Fibroblast of mammary gland (primary cell): ENCODE results near the gene ACER1.

Experiments
- DNase-seq: peaks from one replicate; pipeline ENCODE4 v3.0.0-alpha.2; 2010; ENCODE audit warnings: low read depth
- H3K4me3 ChIP-seq: 2 replicates; pipeline ENCODE4 v1.5.1; 2011; ENCODE audit warnings: low read depth, mild to moderate bottlenecking, low read length, moderate library complexity; ENCODE audit not compliant: control insufficient read depth
- TF ChIP-seq, protein P1 (sequence below): conservative IDR thresholded peaks from 2 replicates; pipeline ENCODE4 v1.5.1; 2011; ENCODE audit warnings: low read depth, low read length, inconsistent platforms; ENCODE audit not compliant: control insufficient read depth, insufficient read depth

Gene ACER1

DNA sequence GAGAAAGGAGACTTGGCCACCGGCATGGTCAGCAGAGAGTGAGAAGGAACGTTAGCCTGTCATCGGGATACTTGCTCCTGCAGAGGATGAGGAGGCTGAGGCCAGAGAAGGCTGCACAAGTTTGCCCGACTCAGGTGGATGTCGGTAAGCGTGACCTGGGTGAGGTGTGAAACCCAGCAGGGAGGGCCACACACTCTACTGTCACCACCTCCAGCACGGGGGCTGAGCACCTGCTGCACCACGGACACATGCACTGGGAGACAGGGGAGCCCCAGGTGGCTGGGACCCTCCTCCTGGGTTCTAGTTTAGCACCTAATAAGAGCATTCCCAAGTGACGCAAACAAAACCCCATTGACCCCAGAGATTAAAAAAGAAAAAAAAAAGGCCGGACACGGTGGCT lies 70.9 kb downstream of the ACER1 start:
- H3K4me3 ChIP-seq, result no peak overlapping the region
- no peak for DNase-seq
- TF ChIP-seq, protein P1, sequence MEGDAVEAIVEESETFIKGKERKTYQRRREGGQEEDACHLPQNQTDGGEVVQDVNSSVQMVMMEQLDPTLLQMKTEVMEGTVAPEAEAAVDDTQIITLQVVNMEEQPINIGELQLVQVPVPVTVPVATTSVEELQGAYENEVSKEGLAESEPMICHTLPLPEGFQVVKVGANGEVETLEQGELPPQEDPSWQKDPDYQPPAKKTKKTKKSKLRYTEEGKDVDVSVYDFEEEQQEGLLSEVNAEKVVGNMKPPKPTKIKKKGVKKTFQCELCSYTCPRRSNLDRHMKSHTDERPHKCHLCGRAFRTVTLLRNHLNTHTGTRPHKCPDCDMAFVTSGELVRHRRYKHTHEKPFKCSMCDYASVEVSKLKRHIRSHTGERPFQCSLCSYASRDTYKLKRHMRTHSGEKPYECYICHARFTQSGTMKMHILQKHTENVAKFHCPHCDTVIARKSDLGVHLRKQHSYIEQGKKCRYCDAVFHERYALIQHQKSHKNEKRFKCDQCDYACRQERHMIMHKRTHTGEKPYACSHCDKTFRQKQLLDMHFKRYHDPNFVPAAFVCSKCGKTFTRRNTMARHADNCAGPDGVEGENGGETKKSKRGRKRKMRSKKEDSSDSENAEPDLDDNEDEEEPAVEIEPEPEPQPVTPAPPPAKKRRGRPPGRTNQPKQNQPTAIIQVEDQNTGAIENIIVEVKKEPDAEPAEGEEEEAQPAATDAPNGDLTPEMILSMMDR, result no peak

DNA sequence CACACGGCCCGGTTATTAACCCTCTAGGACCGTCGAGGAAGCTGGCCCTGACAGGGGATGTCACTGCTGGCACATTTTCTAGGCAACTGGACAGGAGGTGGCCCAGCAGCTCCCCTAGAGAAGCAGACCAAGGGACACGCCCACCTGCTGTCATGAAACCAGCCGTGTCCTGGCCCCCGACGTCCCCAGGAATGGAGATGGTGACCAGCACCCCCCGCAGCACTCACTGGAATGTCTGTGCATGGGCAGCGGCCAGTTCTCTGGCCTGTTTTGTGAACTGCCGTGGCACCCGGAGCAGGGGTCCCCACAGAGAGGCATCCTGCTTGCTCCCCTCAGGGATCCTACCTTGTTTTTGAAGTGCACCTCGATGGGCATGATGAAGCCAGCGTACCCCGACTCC lies 71.5 kb downstream of the ACER1 start:
- H3K4me3 ChIP-seq, result no peak overlapping the region
- DNase-seq, result no peak
- TF ChIP-seq, protein P1, result no peak

DNA sequence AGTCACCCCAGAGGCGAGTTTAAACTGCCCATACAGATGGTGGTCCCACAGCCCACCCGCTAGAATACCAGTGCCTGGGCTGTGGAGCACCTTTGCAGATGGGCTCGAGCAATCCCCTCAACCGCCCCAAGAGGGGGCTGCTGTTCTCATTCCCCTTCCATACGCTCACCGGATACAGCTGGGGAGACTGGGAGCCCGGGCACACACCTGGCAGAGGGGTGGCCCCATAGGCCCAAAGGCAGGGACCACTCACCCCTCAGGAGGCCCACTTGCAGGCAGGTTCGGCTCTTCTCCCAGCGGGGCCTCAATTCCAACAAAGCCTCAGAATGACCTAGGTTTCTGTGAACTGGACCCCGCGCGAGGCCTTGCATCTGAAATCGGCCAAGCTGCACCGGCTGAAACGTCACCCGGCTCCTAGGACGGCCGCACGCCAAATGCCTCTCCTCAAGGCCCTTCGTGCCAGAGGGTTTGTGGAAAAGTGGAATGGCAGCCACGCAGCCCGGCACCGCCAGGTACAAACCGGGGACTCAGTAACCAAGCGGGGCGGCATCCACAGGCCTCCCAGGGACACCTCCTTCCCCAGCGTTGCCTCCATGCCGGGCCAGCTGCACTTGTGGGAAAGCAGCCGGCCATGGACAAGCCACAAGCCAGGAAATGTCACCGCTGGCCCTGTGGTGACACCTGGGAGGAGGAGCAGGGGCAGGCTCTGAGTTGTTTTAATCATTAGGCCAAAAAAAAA lies 72.3 kb downstream of the ACER1 start:
- TF ChIP-seq, protein P1, result peak; percentile 61
- DNase-seq, result peak; percentile 33
- no peak overlapping the region for H3K4me3 ChIP-seq

DNA sequence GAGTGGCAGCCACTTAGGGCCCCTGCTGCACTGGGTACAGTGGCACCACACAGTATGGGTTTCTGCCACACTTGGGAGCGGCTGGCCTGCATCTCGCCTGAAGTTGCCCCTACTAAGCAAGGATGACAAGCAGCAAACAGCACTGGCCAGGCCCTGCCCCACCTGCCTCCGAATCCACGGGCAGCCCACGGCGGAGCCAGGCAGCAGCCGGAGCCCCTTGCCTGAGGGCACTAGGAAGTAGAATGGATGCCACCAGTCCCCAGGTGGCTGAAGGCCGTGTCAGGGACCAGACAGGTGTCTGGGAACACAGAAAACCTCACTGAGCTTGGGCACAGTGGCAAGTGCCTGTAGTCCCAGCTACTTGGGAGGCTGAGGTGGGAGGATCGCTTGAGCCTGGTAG lies 73.0 kb downstream of the ACER1 start:
- no peak overlapping the region for H3K4me3 ChIP-seq
- TF ChIP-seq, protein P1, result no peak

DNA sequence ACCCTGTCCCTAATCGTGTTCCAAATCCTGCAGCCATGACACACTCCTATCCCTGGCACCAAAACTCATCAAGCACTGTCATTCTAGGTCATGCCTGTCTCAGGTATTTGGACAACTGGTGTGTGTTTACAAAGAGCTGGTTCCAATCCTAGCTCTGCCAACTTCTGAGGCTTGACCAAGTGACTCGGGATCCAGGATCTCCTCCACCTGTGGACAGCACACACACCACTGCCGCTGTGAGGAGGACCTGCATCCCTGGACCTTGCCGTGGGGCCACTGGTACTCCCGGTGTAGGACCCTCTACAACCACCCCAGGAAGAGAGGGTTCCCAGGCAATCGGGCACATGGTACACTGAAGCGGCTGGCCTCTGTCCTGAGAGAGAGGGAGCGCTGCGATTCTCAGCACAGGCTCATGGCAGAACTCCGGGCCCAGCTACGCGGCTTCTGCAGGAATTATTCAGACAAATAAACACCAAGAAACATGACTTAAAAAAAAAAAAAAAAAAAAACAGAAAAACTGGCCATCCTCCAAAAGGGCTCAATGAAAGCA lies 74.0 kb downstream of the ACER1 start:
- TF ChIP-seq, protein P1, result no peak
- peak; percentile 24 for DNase-seq

More for the DNA sequence above, 73.0 kb downstream of the ACER1 start:
- DNase-seq, result no peak

DNA sequence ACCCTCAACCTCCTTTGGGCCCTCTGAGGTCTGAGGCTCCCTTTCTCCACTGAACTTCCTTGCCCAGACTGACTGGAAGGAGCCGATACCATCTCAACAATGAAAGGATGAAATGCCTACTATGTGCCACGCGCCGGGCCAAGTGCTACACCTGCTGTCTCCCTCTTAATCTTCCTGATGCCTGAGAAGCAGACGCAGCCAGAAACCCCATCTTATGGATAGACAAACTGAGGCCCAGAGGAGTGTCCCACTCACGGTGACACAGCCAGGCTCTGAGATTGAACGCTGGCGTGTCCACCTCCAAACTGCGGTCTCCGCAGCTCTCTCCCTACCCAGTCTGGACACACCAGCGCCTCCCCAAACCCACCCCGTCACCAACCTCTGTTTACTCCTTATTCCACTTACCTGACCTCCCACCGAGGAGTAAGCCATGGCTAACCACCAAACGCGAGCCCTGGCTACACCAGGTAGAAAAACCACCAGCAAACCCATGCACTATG lies 74.5 kb downstream of the ACER1 start:
- H3K4me3 ChIP-seq, result no peak overlapping the region
- no peak for DNase-seq
- TF ChIP-seq, protein P1, result no peak

More for the DNA sequence above, 74.0 kb downstream of the ACER1 start:
- H3K4me3 ChIP-seq, result no peak overlapping the region
